HG03025 (cell line): Measurements from ENCODE around the gene KLRC1.
"Not testable (repeated sequence)": the region's sequence is repeated elsewhere in the genome, so short reads cannot be mapped to it uniquely, and the experiment has no call there.

ENCODE experiments used
- ATAC-seq: cut with Tn5 transposase; IDR thresholded peaks from one replicate; pipeline ENCODE4 v1.9.1; 2021; ENCODE audit warnings: mild to moderate bottlenecking, moderate library complexity; ENCODE audit not compliant: unreplicated experiment, low FRiP score

KLRC1 gene

GRCh38 chr12:10424260-10424899, 28.8 kb downstream of the KLRC1 start:
- not testable (repeated sequence) for ATAC-seq

- ATAC-seq, result not testable (repeated sequence)
Observed at GRCh38 chr12:10422159-10422558, 31.0 kb downstream of the KLRC1 start.

GRCh38 chr12:10420334-10420733, 32.8 kb downstream of the KLRC1 start, which contains the start of gene KLRC3:
Gene KLRC3 (minus strand): TSS chr12:10420595. CDS start chr12:10420550, 45 bp downstream.
- not testable (repeated sequence) for ATAC-seq

- ATAC-seq, result no peak
Observed at GRCh38 chr12:10409392-10409791, 43.8 kb downstream of the KLRC1 start, which contains the start of gene KLRC4. Gene KLRC4 (minus strand): TSS chr12:10409757. CDS start chr12:10409575, 182 bp downstream.

GRCh38 chr12:10408842-10409241, 44.3 kb downstream of the KLRC1 start:
- ATAC-seq, result no peak

GRCh38 chr12:10406725-10407124, 46.5 kb downstream of the KLRC1 start:
- no peak for ATAC-seq

- no peak for ATAC-seq
Observed at GRCh38 chr12:10405294-10405693, 47.9 kb downstream of the KLRC1 start.

GRCh38 chr12:10404798-10405197, 48.4 kb downstream of the KLRC1 start:
- ATAC-seq, result no peak

- ATAC-seq, result no peak
Observed at GRCh38 chr12:10400829-10401228, 52.3 kb downstream of the KLRC1 start.

GRCh38 chr12:10398168-10398567, 55.0 kb downstream of the KLRC1 start:
- no peak for ATAC-seq

GRCh38 chr12:10397296-10397695, 55.9 kb downstream of the KLRC1 start:
- no peak for ATAC-seq

- not testable (repeated sequence) for ATAC-seq
Observed at GRCh38 chr12:10396176-10396575, 57.0 kb downstream of the KLRC1 start.
